MM.1S (cell line): ENCODE measurements around the gene TRAPPC6A.

Source experiments
- CTCF ChIP-seq: fragments of 300-600 bp; sonication (generic); IDR thresholded peaks from 2 replicates; pipeline ENCODE4 v1.5.1; 2016; ENCODE audit warnings: antibody characterized with exemption, low read length, mixed read lengths
- EZH2 ChIP-seq: fragments of 300-600 bp; sonication (generic); optimal IDR thresholded peaks from 2 replicates; pipeline ENCODE3; 2017; ENCODE audit warnings: low read depth, mild to moderate bottlenecking, antibody characterized with exemption, low read length, mixed read lengths

GRCh38 chr19:45153339-45154063 lies 24.5 kb downstream of the TRAPPC6A start:
- TF ChIP-seq CTCF (no peak), EZH2 (no peak)
